Neural cell (in vitro differentiated cells): Measurements from ENCODE around the gene STRN. TPM values are rescaled to one million over a fixed set of nuclear protein-coding genes. Genes with fewer than 3 reads are reported as not detected.

Experiments
- H2AFZ ChIP-seq: fragments of 200-600, 300-800 bp; sonication (generic), shearing (Covaris generic); 2 replicates; pipeline ENCODE4 v1.6.0; 2014; ENCODE audit warnings: low read depth, mild to moderate bottlenecking, antibody characterized with exemption, low read length, moderate library complexity
- H3F3A ChIP-seq: fragments of 200-600 bp; shearing (Covaris generic); 2 replicates; pipeline ENCODE4 v1.6.1; 2016; ENCODE audit warnings: mild to moderate bottlenecking, moderate library complexity, mixed read lengths, antibody characterized with exemption, low read length; ENCODE audit not compliant: insufficient read depth, poor library complexity, severe bottlenecking
- H3K27ac ChIP-seq: fragments of 200-600, 300-800 bp; sonication (generic), shearing (Covaris generic); 2 replicates; pipeline ENCODE4 v1.5.1; 2014; ENCODE audit warnings: mild to moderate bottlenecking, low read length, moderate library complexity
- H3K27me3 ChIP-seq: fragments of 300-800, 200-600 bp; sonication (generic), shearing (Covaris generic); 2 replicates; pipeline ENCODE4 v1.6.0; 2014; ENCODE audit warnings: mild to moderate bottlenecking, low read depth, low read length, moderate library complexity; ENCODE audit not compliant: insufficient read depth
- H3K36me3 ChIP-seq: fragments of 300-800, 200-600 bp; sonication (generic), shearing (Covaris generic); 2 replicates; pipeline ENCODE4 v1.5.1; 2014; ENCODE audit warnings: mild to moderate bottlenecking, antibody characterized with exemption, low read length, moderate library complexity; ENCODE audit not compliant: insufficient read depth
- H3K4me2 ChIP-seq: fragments of 300-800, 200-600 bp; sonication (generic), shearing (Covaris generic); 2 replicates; pipeline ENCODE4 v1.6.0; 2014; ENCODE audit warnings: mild to moderate bottlenecking, low read length
- H3K4me3 ChIP-seq: fragments of 300-800, 200-600 bp; sonication (generic), shearing (Covaris generic); 2 replicates; pipeline ENCODE4 v1.5.1; 2014; ENCODE audit warnings: mild to moderate bottlenecking, low read length, moderate library complexity
- H3K79me2 ChIP-seq: fragments of 200-600 bp; shearing (Covaris generic); replicated peaks from 2 replicates; pipeline ENCODE4 v1.6.0; 2014; ENCODE audit warnings: mild to moderate bottlenecking, low read length, moderate library complexity; ENCODE audit not compliant: insufficient read depth
- H3K9ac ChIP-seq: fragments of 300-800, 200-600 bp; sonication (generic), shearing (Covaris generic); 2 replicates; pipeline ENCODE4 v1.6.1; 2016; ENCODE audit warnings: mild to moderate bottlenecking, low read length, mixed read lengths
- H3K9me2 ChIP-seq: fragments of 200-600 bp; shearing (Covaris generic); 2 replicates; pipeline ENCODE4 v1.6.1; 2016; ENCODE audit warnings: mild to moderate bottlenecking, low read length, mixed read lengths; ENCODE audit not compliant: insufficient read depth
- H3K9me3 ChIP-seq: fragments of 200-600, 300-800 bp; sonication (generic), shearing (Covaris generic); 2 replicates; pipeline ENCODE4 v1.6.1; 2016; ENCODE audit warnings: mild to moderate bottlenecking, mixed run types, low read length, moderate library complexity, mixed read lengths
- H4K20me1 ChIP-seq: fragments of 200-600 bp; shearing (Covaris generic); 2 replicates; pipeline ENCODE4 v1.6.1; 2016; ENCODE audit warnings: mild to moderate bottlenecking, mixed run types; ENCODE audit not compliant: insufficient read depth
- EP300 ChIP-seq: fragments of 450-650 bp; conservative IDR thresholded peaks from 2 replicates; pipeline ENCODE4 v1.6.1; 2014; ENCODE audit warnings: antibody characterized with exemption, mild to moderate bottlenecking, moderate library complexity; ENCODE audit not compliant: poor library complexity, severe bottlenecking
- EZH2 ChIP-seq: fragments of 200-600, 300-800 bp; shearing (Covaris generic), sonication (generic); IDR thresholded peaks from 2 replicates; pipeline ENCODE4 v1.6.1; 2014; ENCODE audit warnings: antibody characterized with exemption, low read length, borderline replicate concordance, mild to moderate bottlenecking; ENCODE audit not compliant: insufficient read depth, poor library complexity, severe bottlenecking
- MXI1 ChIP-seq: fragments of 450-650 bp; conservative IDR thresholded peaks from 2 replicates; pipeline ENCODE4 v1.6.1; 2014; ENCODE audit warnings: antibody characterized with exemption, mild to moderate bottlenecking; ENCODE audit not compliant: poor library complexity, severe bottlenecking
- POLR2AphosphoS5 ChIP-seq: IDR thresholded peaks from 2 replicates; pipeline ENCODE4 v1.6.1; 2012
- RAD21 ChIP-seq: fragments of 450-650 bp; conservative IDR thresholded peaks from 2 replicates; pipeline ENCODE4 v1.6.1; 2014; ENCODE audit warnings: antibody characterized with exemption, mild to moderate bottlenecking, moderate library complexity
- SMC3 ChIP-seq: fragments of 450-650 bp; conservative IDR thresholded peaks from 2 replicates; pipeline ENCODE4 v1.6.1; 2014; ENCODE audit warnings: antibody characterized with exemption, mild to moderate bottlenecking, moderate library complexity; ENCODE audit not compliant: poor library complexity
- TAF1 ChIP-seq: IDR thresholded peaks from 2 replicates; pipeline ENCODE4 v1.6.1; 2012; ENCODE audit warnings: low read depth
- polyA plus RNA-seq: library from polyadenylated mRNA; depleted of rRNA; stranded (reverse); fragments of >200 nt; gene quantifications from 2 replicates; pipeline ENCODE4 v1.2.3, GENCODE V29; 2014
- TF ChIP-seq, protein P1 (sequence below): fragments of 450-650 bp; IDR thresholded peaks from 2 replicates; pipeline ENCODE4 v1.5.1; 2014; ENCODE audit warnings: antibody characterized with exemption, mild to moderate bottlenecking, moderate library complexity; ENCODE audit not compliant: poor library complexity, severe bottlenecking
- TF ChIP-seq, protein P2 (sequence below): IDR thresholded peaks from 2 replicates; pipeline ENCODE4 v1.6.1; 2012; ENCODE audit warnings: borderline replicate concordance

STRN gene
- polyA plus RNA-seq, 1 donor from 2014 or later = 9.9 TPM

DNA sequence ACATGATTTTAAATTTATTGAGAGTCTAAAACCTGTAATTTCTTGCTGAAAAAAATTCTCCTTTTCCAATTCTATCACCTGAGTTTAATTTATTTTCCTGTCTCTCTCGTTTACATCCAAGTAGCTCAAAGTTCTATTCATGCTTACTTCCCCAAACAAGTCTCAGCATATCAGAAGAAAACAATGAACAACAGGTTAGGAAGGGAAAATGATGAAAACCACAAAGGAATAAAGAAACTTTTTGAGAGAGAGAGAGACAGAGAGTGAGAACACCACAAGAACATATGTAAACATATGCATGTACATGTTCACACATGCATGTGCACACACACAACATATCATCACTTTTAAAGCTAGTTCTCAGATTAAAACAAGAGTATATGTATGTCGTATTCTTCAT is 112.1 kb downstream of the STRN start:
- Histone ChIP-seq H3K36me3 (no peaks in the 10 kb centered on the region), H4K20me1 (no peaks in the 10 kb centered on the region), H3K79me2 (no peaks in the 10 kb centered on the region), H2AFZ (no peak overlapping the region), H3K9me3 (no peaks in the 10 kb centered on the region), H3K27me3 (no peaks in the 10 kb centered on the region), H3K4me3 (no peak overlapping the region), H3F3A (no peaks in the 10 kb centered on the region), H3K9ac (no peak overlapping the region), H3K27ac (no peak overlapping the region), H3K9me2 (no peaks in the 10 kb centered on the region), H3K4me2 (no peak overlapping the region)
- TF ChIP-seq EP300 (no peak), TAF1 (no peak), MXI1 (no peak), POLR2AphosphoS5 (no peak), SMC3 (no peak), EZH2 (no peak), RAD21 (no peak)
- TF ChIP-seq, protein P1, sequence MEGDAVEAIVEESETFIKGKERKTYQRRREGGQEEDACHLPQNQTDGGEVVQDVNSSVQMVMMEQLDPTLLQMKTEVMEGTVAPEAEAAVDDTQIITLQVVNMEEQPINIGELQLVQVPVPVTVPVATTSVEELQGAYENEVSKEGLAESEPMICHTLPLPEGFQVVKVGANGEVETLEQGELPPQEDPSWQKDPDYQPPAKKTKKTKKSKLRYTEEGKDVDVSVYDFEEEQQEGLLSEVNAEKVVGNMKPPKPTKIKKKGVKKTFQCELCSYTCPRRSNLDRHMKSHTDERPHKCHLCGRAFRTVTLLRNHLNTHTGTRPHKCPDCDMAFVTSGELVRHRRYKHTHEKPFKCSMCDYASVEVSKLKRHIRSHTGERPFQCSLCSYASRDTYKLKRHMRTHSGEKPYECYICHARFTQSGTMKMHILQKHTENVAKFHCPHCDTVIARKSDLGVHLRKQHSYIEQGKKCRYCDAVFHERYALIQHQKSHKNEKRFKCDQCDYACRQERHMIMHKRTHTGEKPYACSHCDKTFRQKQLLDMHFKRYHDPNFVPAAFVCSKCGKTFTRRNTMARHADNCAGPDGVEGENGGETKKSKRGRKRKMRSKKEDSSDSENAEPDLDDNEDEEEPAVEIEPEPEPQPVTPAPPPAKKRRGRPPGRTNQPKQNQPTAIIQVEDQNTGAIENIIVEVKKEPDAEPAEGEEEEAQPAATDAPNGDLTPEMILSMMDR = no peak
- TF ChIP-seq, protein P2, sequence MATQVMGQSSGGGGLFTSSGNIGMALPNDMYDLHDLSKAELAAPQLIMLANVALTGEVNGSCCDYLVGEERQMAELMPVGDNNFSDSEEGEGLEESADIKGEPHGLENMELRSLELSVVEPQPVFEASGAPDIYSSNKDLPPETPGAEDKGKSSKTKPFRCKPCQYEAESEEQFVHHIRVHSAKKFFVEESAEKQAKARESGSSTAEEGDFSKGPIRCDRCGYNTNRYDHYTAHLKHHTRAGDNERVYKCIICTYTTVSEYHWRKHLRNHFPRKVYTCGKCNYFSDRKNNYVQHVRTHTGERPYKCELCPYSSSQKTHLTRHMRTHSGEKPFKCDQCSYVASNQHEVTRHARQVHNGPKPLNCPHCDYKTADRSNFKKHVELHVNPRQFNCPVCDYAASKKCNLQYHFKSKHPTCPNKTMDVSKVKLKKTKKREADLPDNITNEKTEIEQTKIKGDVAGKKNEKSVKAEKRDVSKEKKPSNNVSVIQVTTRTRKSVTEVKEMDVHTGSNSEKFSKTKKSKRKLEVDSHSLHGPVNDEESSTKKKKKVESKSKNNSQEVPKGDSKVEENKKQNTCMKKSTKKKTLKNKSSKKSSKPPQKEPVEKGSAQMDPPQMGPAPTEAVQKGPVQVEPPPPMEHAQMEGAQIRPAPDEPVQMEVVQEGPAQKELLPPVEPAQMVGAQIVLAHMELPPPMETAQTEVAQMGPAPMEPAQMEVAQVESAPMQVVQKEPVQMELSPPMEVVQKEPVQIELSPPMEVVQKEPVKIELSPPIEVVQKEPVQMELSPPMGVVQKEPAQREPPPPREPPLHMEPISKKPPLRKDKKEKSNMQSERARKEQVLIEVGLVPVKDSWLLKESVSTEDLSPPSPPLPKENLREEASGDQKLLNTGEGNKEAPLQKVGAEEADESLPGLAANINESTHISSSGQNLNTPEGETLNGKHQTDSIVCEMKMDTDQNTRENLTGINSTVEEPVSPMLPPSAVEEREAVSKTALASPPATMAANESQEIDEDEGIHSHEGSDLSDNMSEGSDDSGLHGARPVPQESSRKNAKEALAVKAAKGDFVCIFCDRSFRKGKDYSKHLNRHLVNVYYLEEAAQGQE = no peak

DNA sequence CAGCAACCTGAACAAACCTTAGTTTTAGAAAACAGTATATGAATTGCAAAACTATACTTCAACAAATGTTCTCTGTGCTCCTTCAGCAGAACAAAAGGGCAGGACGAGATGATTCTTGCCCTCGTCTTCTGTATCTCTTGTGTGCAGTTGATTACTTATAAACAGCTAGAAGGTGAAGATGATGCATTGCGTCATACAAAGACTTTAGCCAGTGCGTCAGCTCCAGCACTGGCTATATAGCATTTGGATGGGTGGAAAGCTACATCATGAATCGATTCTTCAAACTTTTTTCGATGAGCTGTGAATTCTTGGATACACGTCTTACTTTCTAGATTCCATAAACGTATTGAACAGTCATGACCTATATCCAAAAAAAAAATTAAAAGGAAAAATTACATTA is 117.1 kb downstream of the STRN start:
- no peak overlapping the region for H2AFZ ChIP-seq
- H3K79me2 ChIP-seq = no peaks in the 10 kb centered on the region
- H3K27me3 ChIP-seq = no peaks in the 10 kb centered on the region
- no peaks in the 10 kb centered on the region for H3K9me2 ChIP-seq
- H4K20me1 ChIP-seq = no peaks in the 10 kb centered on the region
- no peak overlapping the region for H3K4me2 ChIP-seq
- TF ChIP-seq POLR2AphosphoS5 (no peak), EZH2 (no peak), EP300 (no peak), SMC3 (no peak), MXI1 (no peak), TAF1 (no peak)
- TF ChIP-seq, protein P2 = no peak
- TF ChIP-seq, protein P1 = no peak
- no peaks in the 10 kb centered on the region for H3F3A ChIP-seq
- H3K9me3 ChIP-seq = no peaks in the 10 kb centered on the region
- H3K4me3 ChIP-seq = no peak overlapping the region
- no peaks in the 10 kb centered on the region for H3K36me3 ChIP-seq
- no peak overlapping the region for H3K9ac ChIP-seq
- no peak overlapping the region for H3K27ac ChIP-seq
